WTC11 (cell line): ENCODE measurements around the gene DIS3. TPM values are rescaled to one million over a fixed set of nuclear protein-coding genes. Genes with fewer than 3 reads are reported as not detected.

Experiments
- ATAC-seq: fragments of 200-7000 bp; cut with Tn5 transposase; 2 replicates; pipeline ENCODE4 v1.10.0; 2021; ENCODE audit warnings: mild to moderate bottlenecking, moderate library complexity
- CTCF ChIA-PET: fragments of 300-600 bp; sonication (Branson Sonifier 250); formaldehyde crosslinking; loops from one replicate; lab custom pipeline; 2021; ENCODE audit warnings: antibody characterized with exemption; lab: Charles Lee
- POLR2A ChIA-PET: fragments of 350-600 bp; sonication (Branson Sonifier 250); formaldehyde crosslinking; loops from one replicate; lab custom pipeline; 2021; ENCODE audit warnings: antibody characterized with exemption; lab: Charles Lee
- DNase-seq: peaks from one replicate; pipeline ENCODE4 v3.0.0; 2021; ENCODE audit warnings: low spot score
- H3K27ac Mint-ChIP-seq: 2 replicates; pipeline ENCODE4 v1.8.0; 2021; ENCODE audit warnings: mixed read lengths
- H3K27me3 Mint-ChIP-seq: 2 replicates; pipeline ENCODE4 v1.8.0; 2021; ENCODE audit warnings: low read depth, mild to moderate bottlenecking, moderate library complexity, mixed read lengths
- H3K36me3 Mint-ChIP-seq: 2 replicates; pipeline ENCODE4 v1.8.0; 2021; ENCODE audit warnings: mixed read lengths
- H3K4me1 Mint-ChIP-seq: 2 replicates; pipeline ENCODE4 v1.8.0; 2022; ENCODE audit warnings: mixed read lengths
- H3K4me3 Mint-ChIP-seq: 2 replicates; pipeline ENCODE4 v1.8.0; 2021; ENCODE audit warnings: mild to moderate bottlenecking, moderate library complexity, mixed read lengths
- H3K9me3 Mint-ChIP-seq: 2 replicates; pipeline ENCODE4 v1.8.0; 2021; ENCODE audit warnings: mixed read lengths
- ATF2 ChIP-seq: sonication (generic); formaldehyde crosslinking; IDR thresholded peaks from 2 replicates; pipeline ENCODE4 v1.8.1; 2022; ENCODE audit warnings: low read depth, missing genetic modification reagents, borderline replicate concordance
- CREB1 ChIP-seq: sonication (generic); formaldehyde crosslinking; IDR thresholded peaks from 2 replicates; pipeline ENCODE4 v1.8.0; 2023; ENCODE audit warnings: mild to moderate bottlenecking, missing genetic modification reagents
- ESRRA ChIP-seq: sonication (generic); formaldehyde crosslinking; IDR thresholded peaks from 2 replicates; pipeline ENCODE4 v1.8.1; 2022; ENCODE audit warnings: mild to moderate bottlenecking, missing genetic modification reagents, borderline replicate concordance
- FOXJ3 ChIP-seq: sonication (generic); formaldehyde crosslinking; IDR thresholded peaks from 2 replicates; pipeline ENCODE4 v1.9.0; 2021; ENCODE audit warnings: missing genetic modification reagents, mild to moderate bottlenecking, borderline replicate concordance
- FOXP1 ChIP-seq: sonication (generic); formaldehyde crosslinking; IDR thresholded peaks from 2 replicates; pipeline ENCODE4 v1.8.0; 2022; ENCODE audit warnings: missing genetic modification reagents, mild to moderate bottlenecking, moderate library complexity, borderline replicate concordance
- FOXP4 ChIP-seq: sonication (generic); formaldehyde crosslinking; IDR thresholded peaks from 2 replicates; pipeline ENCODE4 v1.8.0; 2022; ENCODE audit warnings: mild to moderate bottlenecking, missing genetic modification reagents
- GABPB1 ChIP-seq: sonication (generic); formaldehyde crosslinking; IDR thresholded peaks from 2 replicates; pipeline ENCODE4 v1.8.1; 2023; ENCODE audit warnings: mild to moderate bottlenecking, missing genetic modification reagents
- HMGA2 ChIP-seq: fragments of 250-450 bp; sonication (Bioruptor Pico); IDR thresholded peaks from 2 replicates; pipeline ENCODE4 v1.4.0; 2021; ENCODE audit warnings: mild to moderate bottlenecking, moderate library complexity
- JAZF1 ChIP-seq: fragments of 250-450 bp; sonication (Bioruptor Pico); IDR thresholded peaks from 2 replicates; pipeline ENCODE4 v1.9.0; 2021; ENCODE audit warnings: moderate library complexity, mild to moderate bottlenecking, inconsistent platforms
- NR3C1 ChIP-seq: sonication (generic); formaldehyde crosslinking; conservative IDR thresholded peaks from 2 replicates; pipeline ENCODE4 v1.8.1; 2023; ENCODE audit warnings: low read depth, mild to moderate bottlenecking, missing genetic modification reagents
- PRDM15 ChIP-seq: sonication (generic); formaldehyde crosslinking; IDR thresholded peaks from 2 replicates; pipeline ENCODE4 v1.8.0; 2022; ENCODE audit warnings: missing genetic modification reagents
- ZBTB43 ChIP-seq: sonication (generic); formaldehyde crosslinking; IDR thresholded peaks from 2 replicates; pipeline ENCODE4 v1.8.1; 2023; ENCODE audit warnings: mild to moderate bottlenecking, missing genetic modification reagents
- ZNF425 ChIP-seq: fragments of 250-450 bp; sonication (Bioruptor Pico); conservative IDR thresholded peaks from 2 replicates; pipeline ENCODE4 v1.9.0; 2021; ENCODE audit warnings: mild to moderate bottlenecking
- ZNF512 ChIP-seq: sonication (generic); formaldehyde crosslinking; IDR thresholded peaks from 2 replicates; pipeline ENCODE4 v1.8.1; 2022; ENCODE audit warnings: missing genetic modification reagents, borderline replicate concordance
- total RNA-seq: library from RNA; stranded (reverse); gene quantifications from 3 replicates; pipeline ENCODE4 v1.2.3, GENCODE V29; 2021

The DIS3 gene
- total RNA-seq, 1 experiment from 2014 or later: 39.9 TPM

GRCh38 chr13:72820898-72821279 is 39.2 kb upstream of the DIS3 start (continued):
- TF ChIP-seq ZBTB43 (CRISPR knock-in tag) (no peak), FOXJ3 (CRISPR knock-in tag) (no peak), PRDM15 (no peak), HMGA2 (CRISPR knock-in tag) (no peak), ESRRA (CRISPR knock-in tag) (no peak), GABPB1 (no peak), ATF2 (CRISPR knock-in tag) (no peak), CREB1 (CRISPR knock-in tag) (no peak), NR3C1 (no peak)
- TF ChIP-seq, all 79 proteins: peak for 0

- CTCF ChIA-PET: interaction anchor here (0.6 kb wide), 1 partner anchor 320 kb away, joined by 3 read pairs; no protein-coding TSS in a partner anchor
- peaks cover 6% of the 10 kb centered on the region for H3K36me3 Mint-ChIP-seq
- no peak; the same call in 1 of the 2 replicates for ATAC-seq
- peak overlapping the region; percentile 55; the same call in 1 of the 2 replicates for H3K27ac Mint-ChIP-seq
- H3K4me3 Mint-ChIP-seq: no peak overlapping the region
- no peak for TF ChIP-seq FOXP4 (CRISPR knock-in tag)
- TF ChIP-seq JAZF1 (CRISPR knock-in tag): no peak
- TF ChIP-seq ZNF512: no peak
- TF ChIP-seq FOXP1: no peak
- no peak for TF ChIP-seq ZNF425 (CRISPR knock-in tag)
- H3K27me3 Mint-ChIP-seq: no peaks in the 10 kb centered on the region
- no peak for DNase-seq
- H3K9me3 Mint-ChIP-seq: peaks cover 3% of the 10 kb centered on the region
- POLR2A ChIA-PET: no interaction called here
- H3K4me1 Mint-ChIP-seq: peaks cover 10% of the 10 kb centered on the region
Observed at GRCh38 chr13:72820156-72820897, 38.6 kb upstream of the DIS3 start.
